HG03565 (cell line): ENCODE data around the gene ELL3.
A peak's percentile ranks its signal among the peaks of the same experiment; 100 is the strongest.
"Not testable (repeated sequence)": the region's sequence is repeated elsewhere in the genome, so short reads cannot be mapped to it uniquely, and the experiment has no call there.

Experiments
- ATAC-seq: cut with Tn5 transposase; IDR thresholded peaks from one replicate; pipeline ENCODE4 v1.9.1; 2021; ENCODE audit warnings: mild to moderate bottlenecking, moderate library complexity; ENCODE audit not compliant: unreplicated experiment

ELL3 gene

DNA sequence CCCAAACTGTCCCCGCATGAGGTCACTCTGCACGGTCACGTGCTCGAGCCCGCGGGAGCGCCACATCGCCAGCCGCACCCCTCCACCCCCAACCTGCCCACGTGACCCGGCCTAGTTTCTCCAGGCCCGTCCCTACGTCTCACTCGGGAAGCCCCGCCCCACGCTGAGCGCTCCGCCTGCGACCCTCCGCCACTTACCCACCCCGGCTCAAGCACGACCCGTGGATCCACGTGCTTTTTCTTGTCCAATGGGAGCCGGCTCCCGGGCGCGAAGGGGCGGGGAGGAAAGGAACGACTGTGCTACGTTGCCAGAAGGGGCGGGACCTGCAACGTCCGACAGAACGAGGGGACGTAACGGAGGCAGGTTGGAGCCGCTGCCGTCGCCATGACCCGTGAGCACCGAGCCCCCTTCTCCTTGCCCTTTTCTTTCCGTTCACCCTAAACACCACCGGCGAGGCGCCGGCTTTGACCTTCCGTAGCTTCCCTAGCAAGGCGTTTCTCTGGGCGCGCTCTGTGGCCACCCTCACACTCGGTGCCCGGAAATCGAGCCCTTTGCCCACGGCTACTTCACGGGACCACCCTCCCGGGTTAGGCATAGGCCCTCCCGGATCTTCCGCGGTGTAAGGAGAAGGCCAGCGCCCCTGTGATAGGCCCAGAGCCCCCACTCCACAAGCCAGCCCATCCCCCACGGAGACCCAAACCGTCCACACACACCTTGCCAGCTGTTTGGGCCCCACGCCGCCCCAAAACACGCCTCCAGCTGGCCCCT, 15.4 kb upstream of the ELL3 start, which contains the start of gene SERF2:
Gene SERF2 (plus strand): TSS at position 328 of the 768 bp plus-strand sequence. CDS start 57 bp downstream, at position 385.
- peak; percentile 81 for ATAC-seq

DNA sequence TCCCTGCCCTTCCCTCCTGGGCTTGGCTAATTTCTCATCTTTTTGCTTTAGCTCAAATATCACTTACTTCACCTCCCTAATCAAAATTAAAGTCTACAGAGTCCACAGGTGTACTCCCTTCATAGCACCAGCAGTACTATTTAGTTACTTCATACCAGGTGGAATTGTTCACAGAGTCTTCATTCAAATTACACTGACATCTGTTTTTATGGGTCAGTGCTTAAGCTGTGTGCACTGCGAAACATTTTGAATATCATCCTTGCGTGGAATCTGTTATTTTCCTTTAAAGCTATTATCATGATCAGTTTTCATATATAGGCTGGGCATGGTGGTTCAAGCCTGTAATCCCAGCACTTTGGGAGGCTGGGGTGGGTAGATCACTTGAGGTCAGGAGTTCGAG, 12.6 kb upstream of the ELL3 start:
- no peak for ATAC-seq

DNA sequence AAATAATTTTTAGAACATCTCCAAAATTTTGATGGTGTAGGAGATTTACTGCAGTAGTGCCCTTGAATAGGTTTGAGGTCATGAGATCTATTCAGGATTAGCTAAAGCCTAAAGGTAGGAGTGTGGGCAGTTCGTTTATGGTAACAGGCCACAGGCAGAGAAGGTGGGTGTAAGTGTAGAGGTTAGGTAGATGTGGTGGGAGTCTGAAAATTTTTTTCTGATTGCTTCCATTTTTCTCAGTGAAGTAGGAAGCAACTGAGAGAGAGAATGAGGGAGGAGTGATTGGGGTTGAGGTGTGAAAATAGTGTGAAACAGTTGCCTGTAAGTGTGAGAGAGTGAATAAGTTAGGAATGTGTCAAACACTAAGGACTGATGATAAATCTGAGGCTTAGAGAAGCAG, 2.2 kb upstream of the ELL3 start:
- ATAC-seq = no peak

DNA sequence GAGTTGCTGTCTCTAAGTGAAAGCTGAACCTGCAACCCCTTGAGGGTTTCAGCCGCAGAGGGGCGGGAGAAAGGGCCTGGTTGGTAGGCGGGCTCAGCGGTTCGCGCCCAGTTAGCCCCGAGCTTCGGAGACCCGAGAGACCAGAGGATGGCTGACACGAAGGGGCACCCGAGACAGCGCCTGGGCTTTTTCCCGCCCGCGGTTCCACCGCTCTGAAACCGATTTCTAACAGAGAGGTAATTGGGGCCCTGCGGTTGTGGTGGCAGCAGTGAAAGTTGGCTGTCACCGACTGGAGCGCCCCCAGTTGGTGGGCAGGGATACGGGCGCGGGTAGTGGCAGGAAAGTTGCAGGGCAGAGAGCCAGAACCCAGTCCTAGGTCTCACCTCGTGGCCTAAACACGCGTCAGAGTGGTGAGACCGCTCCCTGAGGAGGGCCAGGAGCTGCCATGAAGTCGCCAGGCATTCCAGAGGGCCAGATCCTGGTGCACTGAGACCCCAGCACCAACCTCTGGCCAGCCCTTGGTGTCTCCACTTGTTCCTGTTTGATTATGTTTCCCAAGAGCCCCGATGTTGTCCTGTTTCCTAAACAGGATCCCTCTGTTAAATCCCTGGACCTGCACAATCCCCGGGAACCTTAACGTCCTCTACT, 625 bp upstream of the ELL3 start:
- peak; percentile 33 for ATAC-seq

DNA sequence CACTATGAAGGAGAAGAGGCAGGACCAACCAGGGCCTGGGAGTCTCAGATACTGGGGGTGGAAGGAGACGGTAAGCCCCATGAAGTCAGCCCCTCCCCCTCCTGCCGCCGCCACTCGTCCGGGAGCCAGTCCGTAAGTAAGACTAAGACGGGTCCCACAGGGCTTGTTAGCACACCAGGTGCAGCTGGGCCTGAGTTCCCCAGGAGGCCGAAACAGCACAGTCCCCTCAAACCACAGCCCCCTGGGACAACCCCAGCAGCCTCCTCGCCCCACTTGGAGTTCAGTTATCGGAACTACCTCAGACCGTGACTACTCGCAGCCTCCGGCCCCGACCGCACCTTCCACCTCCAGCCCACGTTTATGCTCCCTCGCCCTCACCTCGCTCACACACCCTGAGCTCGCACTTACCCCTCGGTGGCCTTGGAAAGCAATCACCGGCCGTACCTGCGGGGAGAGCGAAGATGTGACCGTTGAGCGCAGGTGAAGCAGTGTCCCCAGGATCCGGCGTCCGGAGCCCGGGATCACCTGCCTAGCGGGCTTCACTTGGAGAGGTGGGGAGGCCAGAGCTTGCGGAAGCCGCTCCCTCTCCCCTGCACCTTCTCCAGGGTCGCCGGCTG, 557 bp downstream of the ELL3 start:
- peak; percentile 45 for ATAC-seq

DNA sequence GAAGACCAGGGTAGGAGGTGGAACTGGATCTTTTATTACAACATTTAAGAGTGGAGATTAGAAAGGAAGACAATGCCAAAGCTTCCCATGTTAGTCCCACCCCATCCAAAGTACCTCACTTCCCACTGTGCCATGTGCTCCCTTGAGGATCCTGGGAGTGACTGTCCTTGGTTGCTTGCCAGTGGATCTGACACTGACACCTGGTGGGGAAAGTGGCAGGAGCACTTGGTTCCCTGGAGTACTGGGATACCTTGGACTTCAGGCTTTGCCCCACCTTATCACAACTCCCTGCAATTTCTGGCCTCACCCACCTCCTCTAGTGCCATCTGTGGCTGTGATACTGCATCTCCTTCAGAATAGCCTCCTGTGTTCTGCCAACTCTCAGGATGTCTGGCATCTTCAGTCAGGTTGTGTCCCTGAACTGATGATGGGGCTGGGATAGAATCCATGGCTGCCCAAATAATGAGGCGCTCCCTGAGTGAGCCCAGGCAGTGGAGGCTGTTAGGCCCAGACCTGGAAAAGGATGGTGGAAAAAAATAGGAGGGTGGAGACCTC, 1.3 kb downstream of the ELL3 start:
- no peak for ATAC-seq

DNA sequence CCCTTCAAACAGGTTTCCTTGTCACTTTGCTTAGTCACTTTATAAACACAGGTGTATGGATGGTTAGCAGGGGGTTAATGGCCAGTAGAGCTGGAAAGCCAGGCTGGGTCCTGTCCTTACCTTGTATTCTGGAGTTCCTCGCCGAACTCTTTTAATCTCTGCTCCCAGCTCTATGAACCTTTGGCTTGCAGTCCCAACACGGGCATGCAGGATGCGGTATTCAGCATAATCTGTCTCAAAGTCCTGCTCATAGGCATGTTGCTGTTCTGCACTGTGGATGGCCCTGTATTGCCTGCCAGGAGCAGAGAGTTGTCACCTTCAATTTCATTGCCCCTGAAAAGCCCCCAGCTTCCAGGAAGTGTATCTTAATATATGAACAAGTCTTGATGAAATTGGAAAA, 2.7 kb downstream of the ELL3 start:
- no peak for ATAC-seq

DNA sequence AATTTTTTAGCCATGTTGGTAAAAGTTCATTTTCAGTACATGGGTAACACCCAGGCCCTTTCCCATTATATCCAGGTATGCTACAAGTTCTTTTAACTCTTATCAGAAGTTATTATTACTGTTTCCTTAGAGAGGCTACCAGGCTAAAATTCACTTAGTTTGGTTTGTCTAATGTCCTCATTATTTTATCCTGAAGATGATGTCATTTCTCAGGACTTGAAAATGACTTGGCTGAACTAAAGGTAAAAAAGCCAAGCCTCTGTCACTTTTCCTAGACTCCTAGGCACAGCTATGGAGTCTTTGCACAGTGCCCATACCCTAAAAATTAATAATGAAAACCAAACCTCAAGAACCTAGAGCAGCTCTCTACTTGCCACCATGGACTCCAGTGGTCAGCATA, 4.1 kb downstream of the ELL3 start:
- no peak for ATAC-seq

DNA sequence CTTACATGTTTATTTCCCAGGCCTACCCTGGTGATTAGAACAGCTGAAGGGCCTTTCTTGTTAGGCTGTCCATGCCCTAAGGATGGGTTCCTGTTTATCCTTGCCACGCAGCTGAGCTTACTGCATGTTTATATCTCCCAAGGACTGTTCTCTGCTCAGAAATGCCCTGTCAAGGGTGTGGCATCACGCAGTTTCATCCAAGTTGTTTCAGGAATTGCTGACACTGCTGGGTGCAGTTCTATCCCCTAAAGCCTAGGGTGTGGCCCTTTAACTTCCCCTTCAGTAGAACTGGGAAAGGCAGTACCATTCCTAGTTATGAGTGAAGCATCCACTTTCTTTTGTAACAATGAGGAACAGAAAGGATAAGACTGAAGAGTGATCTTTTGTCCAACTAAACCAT, 5.0 kb downstream of the ELL3 start:
- ATAC-seq = no peak

DNA sequence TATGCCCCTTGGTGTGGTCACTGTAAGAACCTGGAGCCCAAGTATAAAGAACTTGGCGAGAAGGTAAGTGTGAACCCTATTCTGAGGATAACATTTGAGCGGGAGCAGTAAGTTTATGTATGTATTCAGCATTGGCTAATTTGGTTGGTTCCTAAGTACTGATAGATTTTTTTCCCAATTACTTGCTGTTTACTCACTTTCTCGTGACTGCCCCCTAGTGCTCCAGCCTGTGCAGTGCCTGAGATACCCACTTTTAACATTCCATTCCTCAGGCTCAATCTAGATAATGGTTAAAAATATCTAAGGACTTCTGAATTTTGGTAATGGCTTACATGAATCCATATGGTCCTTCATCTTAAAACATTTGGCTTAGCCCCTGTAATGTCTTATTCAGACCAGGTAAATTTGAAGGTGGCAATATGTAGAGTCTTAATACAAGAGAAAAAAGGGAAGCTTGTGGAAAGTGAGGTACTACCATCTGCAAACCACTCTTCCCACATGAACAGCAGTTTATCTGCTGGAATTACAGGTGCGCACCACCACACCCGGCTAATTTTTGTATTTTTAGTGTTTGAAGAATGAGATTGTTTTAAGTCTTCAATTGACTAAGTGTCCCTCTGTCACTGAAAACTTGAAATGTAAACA, 7.1 kb downstream of the ELL3 start:
- no peak for ATAC-seq

DNA sequence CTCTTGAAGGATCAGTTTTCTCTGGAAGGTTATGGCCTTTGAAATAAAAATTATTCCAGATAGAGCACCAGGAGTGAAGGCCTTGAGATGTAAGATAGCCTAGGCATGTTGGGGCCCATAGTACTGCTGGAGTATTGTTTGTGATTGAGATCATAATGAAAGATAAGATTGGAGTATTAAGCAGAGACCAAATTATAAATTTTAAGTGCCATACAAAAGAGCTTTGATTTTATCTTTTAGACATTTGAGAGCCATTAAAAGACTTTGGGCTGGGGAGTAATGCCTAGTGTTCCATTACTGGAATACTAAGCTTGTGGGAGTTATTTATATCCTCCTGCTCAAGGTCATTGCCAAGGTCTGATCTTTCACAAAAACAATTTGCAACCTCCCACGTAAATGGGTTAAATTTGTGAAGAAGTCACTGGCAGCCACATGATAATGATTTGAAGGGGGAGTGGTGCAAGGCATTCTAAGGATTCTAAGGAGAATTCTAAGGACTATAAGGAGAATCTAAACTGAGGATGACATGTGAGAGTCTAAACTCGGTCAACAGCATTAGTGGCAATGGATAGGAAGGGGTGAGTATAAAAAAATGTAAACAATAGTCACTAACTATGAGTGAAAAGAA, 12.8 kb downstream of the ELL3 start:
- ATAC-seq = no peak

DNA sequence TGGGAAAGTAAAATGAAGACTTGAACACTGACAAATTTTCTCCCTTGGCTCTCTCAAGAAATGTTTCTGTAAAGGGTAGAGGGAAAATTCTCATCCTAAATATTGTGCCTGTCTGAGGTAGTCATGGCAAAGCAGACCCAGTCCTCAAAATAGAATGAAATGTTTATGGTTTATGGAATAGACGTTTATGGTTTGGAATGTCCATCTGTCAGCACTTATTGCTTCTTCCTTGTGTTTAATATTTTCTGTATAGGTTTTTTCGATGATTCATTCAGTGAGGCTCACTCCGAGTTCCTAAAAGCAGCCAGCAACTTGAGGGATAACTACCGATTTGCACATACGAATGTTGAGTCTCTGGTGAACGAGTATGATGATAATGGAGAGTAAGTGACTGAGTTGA, 13.9 kb downstream of the ELL3 start:
- ATAC-seq = no peak

DNA sequence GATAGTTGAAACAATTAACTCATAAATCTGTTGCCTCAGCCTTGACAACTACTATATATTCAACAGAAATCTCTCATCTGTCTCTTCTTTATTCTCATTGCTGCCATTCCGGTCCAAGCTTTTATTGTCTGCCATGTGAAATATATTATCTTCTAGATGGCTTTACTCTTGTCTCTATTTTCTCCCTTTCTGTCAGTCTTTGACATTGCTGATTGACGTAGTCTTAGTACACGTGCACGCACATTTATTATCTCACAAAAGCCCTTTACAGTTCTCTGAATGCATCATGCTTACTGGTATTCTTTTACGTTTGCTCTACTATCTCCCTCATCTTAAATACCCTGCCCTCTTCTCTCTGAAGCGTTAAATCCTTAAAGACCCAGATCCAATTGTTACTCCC, 24.9 kb downstream of the ELL3 start:
- ATAC-seq = no peak

DNA sequence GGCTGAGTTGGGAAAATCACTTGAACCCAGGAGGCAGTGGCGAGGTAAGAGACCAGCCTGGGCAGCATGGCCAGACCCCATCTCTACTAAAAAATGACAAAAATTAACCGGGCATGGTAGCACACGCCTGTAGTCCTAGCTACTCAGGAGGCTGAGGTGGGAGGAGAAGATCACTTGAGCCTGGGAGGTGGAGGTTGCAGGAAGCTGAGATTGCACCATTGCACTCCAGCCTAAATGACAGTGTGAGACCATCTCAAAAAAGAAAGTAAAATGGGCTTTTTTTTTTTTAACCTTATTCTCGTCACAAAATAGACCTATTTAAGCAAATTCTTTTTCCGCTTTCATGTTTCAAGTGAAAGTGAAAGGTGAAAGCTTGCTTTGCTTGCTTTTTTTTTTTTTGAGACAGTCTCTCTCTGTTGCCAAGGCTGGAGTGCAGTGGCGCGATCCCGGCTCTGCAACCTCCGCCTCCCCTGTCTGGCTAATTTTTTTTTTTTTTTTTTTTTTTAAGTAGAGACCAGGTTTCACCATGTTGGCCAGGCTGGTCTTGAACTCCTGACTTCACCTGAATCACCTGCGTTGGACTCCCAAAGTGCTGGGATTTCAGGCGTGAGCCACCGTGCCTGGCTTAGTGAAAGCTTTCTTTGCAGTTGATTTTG, 26.9 kb downstream of the ELL3 start:
- ATAC-seq = peak; percentile 41

DNA sequence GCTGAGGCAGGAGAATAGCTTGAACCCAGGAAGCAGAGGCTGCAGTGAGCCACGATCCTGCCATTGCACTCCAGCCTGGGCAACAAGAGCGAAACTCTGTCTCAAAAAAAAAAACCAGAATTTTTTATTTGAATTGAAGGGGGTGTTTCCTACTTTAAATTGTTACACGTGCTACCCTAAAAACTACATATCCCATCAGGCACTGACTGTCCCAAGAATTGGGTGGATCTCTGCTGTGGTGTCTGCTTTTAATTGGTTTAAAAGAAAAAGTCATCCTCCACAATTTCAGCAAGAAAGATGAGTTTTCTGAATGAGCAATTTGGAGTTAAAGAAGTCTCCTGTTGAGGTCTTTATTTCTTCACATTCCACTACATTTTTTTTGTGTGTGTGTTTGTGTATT, 28.4 kb downstream of the ELL3 start:
- ATAC-seq = no peak

DNA sequence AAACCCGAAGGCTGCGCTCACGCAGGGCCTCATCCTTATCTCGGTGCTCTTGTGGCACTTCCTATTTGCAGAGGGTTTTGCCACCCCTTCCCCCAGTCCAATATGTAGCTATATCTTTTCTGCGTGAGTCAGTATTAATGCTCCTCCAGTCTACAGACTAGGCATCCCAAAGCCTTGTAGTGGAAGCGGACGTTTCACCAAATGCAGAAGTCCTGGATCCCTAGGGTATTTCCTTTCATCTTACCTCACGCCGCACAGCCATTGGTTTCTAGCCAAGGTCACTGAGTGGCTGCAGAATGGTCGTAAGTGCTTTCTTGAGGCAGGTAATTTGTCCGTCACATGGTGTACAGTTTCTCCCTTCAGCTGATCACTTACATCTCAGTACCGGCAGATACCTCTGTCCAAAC, 29.9 kb downstream of the ELL3 start:
- ATAC-seq = not testable (repeated sequence)

DNA sequence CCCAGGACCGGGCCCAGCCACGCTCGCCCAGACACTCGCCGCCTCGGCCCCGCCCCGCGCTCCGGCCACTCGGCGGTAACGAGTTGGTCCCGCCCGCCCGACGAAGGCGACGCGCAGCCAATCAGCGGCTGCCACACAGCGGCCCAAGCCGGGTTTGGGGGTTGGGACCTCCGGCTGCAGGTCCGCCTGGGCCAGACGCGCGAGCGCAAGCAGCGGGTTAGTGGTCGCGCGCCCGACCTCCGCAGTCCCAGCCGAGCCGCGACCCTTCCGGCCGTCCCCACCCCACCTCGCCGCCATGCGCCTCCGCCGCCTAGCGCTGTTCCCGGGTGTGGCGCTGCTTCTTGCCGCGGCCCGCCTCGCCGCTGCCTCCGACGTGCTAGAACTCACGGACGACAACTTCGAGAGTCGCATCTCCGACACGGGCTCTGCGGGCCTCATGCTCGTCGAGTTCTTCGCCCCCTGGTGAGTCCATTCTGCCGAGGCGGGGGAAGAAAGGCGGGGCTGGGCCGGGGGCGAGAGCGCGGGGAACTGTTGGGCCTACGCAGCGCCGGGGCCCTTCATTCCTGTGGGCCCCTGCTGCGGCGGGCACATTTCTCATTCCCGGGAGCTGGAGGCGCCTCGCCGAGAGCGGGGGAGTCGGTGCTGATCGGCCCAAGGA, 30.4 kb downstream of the ELL3 start, which contains the start of gene PDIA3:
Gene PDIA3 (plus strand): TSS at position 194 of the 658 bp plus-strand sequence. CDS start 102 bp downstream, at position 296.
- ATAC-seq = peak; percentile 50

DNA sequence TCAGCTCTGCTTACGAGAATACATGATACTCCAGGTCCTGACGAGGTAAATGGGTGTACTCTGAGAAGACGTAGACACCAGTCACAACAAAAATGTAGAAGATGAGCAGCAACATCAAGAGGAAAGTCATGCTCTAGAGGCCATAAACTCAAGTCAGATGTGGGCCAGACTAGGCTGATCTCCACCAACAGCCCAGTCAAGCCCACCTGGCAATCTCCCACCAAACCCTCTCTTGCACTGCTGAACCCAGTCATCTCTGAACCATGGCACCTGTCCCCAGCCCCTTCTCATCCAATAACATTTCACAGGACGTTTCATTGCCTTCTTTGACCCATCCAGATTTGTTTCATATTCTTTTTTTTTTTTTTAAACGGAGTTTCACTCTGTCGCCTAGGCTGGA, 41.4 kb downstream of the ELL3 start:
- ATAC-seq = peak; percentile 29

DNA sequence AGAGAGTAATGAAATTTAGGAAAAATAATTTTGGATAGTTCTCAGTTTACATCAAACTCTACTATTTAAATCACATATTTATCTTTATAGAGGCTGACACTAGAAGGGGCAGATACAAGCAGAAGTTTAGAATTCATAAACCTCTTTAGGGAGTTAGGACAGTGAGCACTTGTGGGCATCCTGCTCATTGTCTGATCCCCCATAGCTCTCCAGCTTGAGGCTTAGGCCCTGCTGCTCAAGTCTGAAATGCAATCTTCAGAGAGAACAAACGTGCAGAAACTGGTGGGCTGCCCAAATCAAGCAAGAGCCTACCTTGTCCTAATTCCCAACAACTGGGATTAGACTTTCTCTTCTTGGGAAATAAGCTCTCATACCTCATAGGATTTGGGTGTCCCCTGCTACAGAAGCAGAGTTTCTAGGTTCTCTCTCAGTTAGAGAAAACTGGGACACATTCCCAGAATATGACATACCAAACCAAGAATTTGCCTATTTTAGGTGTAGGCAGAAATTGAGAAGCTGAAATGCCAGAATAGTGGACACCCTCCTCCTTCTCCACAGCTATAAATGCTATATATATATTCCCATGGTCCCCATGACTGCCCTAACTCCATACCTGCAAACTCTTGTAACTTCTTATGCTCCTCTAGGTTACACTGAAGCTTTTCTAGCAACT, 48.6 kb downstream of the ELL3 start:
- not testable (repeated sequence) for ATAC-seq
